HG03342 (cell line): ENCODE measurements around the gene PRCP.

Experiments
- ATAC-seq: cut with Tn5 transposase; IDR thresholded peaks from one replicate; pipeline ENCODE4 v1.9.1; 2021; ENCODE audit warnings: mild to moderate bottlenecking, moderate library complexity; ENCODE audit not compliant: unreplicated experiment

PRCP gene

GRCh38 chr11:82832983-82833382, 67.2 kb downstream of the PRCP start:
- no peak for ATAC-seq

- no peak for ATAC-seq
Observed at GRCh38 chr11:82831364-82831763, 68.9 kb downstream of the PRCP start.

- no peak for ATAC-seq
Observed at GRCh38 chr11:82830746-82831145, 69.5 kb downstream of the PRCP start.

- no peak for ATAC-seq
Observed at GRCh38 chr11:82829101-82829500, 71.1 kb downstream of the PRCP start.

GRCh38 chr11:82828472-82828871, 71.8 kb downstream of the PRCP start:
- ATAC-seq = no peak

GRCh38 chr11:82826526-82826925, 73.7 kb downstream of the PRCP start:
- ATAC-seq = no peak

- no peak for ATAC-seq
Observed at GRCh38 chr11:82823647-82824619, 76.3 kb downstream of the PRCP start.

GRCh38 chr11:82818409-82819043, 81.7 kb downstream of the PRCP start:
- no peak for ATAC-seq

- ATAC-seq = no peak
Observed at GRCh38 chr11:82815406-82815805, 84.8 kb downstream of the PRCP start.

- ATAC-seq = no peak
Observed at GRCh38 chr11:82814379-82814778, 85.9 kb downstream of the PRCP start.

GRCh38 chr11:82811369-82811768, 88.9 kb downstream of the PRCP start:
- ATAC-seq = no peak

GRCh38 chr11:82810738-82811137, 89.5 kb downstream of the PRCP start:
- no peak for ATAC-seq

GRCh38 chr11:82810326-82810725, 89.9 kb downstream of the PRCP start:
- no peak for ATAC-seq

GRCh38 chr11:82807646-82808045, 92.6 kb downstream of the PRCP start:
- no peak for ATAC-seq

- ATAC-seq = no peak
Observed at GRCh38 chr11:82802710-82803109, 97.5 kb downstream of the PRCP start.

- no peak for ATAC-seq
Observed at GRCh38 chr11:82796998-82797961, 103.0 kb downstream of the PRCP start.

- ATAC-seq = no peak
Observed at GRCh38 chr11:82794490-82794889, 105.7 kb downstream of the PRCP start.

GRCh38 chr11:82792822-82793569, 107.2 kb downstream of the PRCP start:
- no peak for ATAC-seq

GRCh38 chr11:82792319-82792718, 107.9 kb downstream of the PRCP start:
- no peak for ATAC-seq

GRCh38 chr11:82791779-82792178, 108.5 kb downstream of the PRCP start:
- no peak for ATAC-seq
